H9 (cell line): ENCODE results near the gene RCAN1. TPM values are rescaled to one million over a fixed set of nuclear protein-coding genes. Genes with fewer than 3 reads are reported as not detected.
"Not testable (repeated sequence)": the region's sequence is repeated elsewhere in the genome, so short reads cannot be mapped to it uniquely, and the experiment has no call there.

Experiments
- DNase-seq: peaks from one replicate; pipeline ENCODE4 v3.0.0-alpha.2; 2017
- H2AFZ ChIP-seq: one replicate; pipeline ENCODE4 v1.6.1; 2013; ENCODE audit warnings: mild to moderate bottlenecking, low read length, control low read depth, moderate library complexity
- H2AK5ac ChIP-seq: 2 replicates; pipeline ENCODE4 v1.6.1; 2013; ENCODE audit warnings: low read length, control low read depth, mixed read lengths; ENCODE audit not compliant: insufficient read length
- H2BK120ac ChIP-seq: one replicate; pipeline ENCODE4 v1.6.1; 2013; ENCODE audit warnings: low read depth, mild to moderate bottlenecking, low read length, control low read depth, inconsistent platforms; ENCODE audit not compliant: poor library complexity, severe bottlenecking
- H2BK12ac ChIP-seq: 2 replicates; pipeline ENCODE4 v1.6.1; 2013; ENCODE audit warnings: low read length, control low read depth, mixed read lengths, low read depth; ENCODE audit not compliant: insufficient read length
- H2BK15ac ChIP-seq: 2 replicates; pipeline ENCODE4 v1.6.1; 2013; ENCODE audit warnings: low read depth, low read length, control low read depth
- H2BK20ac ChIP-seq: one replicate; pipeline ENCODE4 v1.6.1; 2013; ENCODE audit warnings: low read depth, mild to moderate bottlenecking, low read length, control low read depth, inconsistent platforms; ENCODE audit not compliant: poor library complexity, severe bottlenecking
- H2BK5ac ChIP-seq: 2 replicates; pipeline ENCODE4 v1.6.1; 2013; ENCODE audit warnings: low read length, control low read depth, mixed read lengths; ENCODE audit not compliant: insufficient read length
- H3K14ac ChIP-seq: 2 replicates; pipeline ENCODE4 v1.6.1; 2013; ENCODE audit warnings: low read length, control low read depth; ENCODE audit not compliant: insufficient read depth
- H3K18ac ChIP-seq: 2 replicates; pipeline ENCODE4 v1.6.1; 2013; ENCODE audit warnings: low read depth, mild to moderate bottlenecking, mixed read lengths, low read length, control low read depth; ENCODE audit not compliant: insufficient read length
- H3K23ac ChIP-seq: 2 replicates; pipeline ENCODE4 v1.6.1; 2013; ENCODE audit warnings: low read length, control low read depth, mixed read lengths, low read depth; ENCODE audit not compliant: insufficient read length
- H3K23me2 ChIP-seq: 2 replicates; pipeline ENCODE4 v1.6.1; 2013; ENCODE audit warnings: low read depth, mild to moderate bottlenecking, mixed read lengths, low read length, control low read depth; ENCODE audit not compliant: insufficient read length, poor library complexity, severe bottlenecking
- H3K27ac ChIP-seq: 2 replicates; pipeline ENCODE4 v1.5.1; 2013; ENCODE audit warnings: low read length, control low read depth, mixed read lengths, low read depth; ENCODE audit not compliant: insufficient read length
- H3K27me3 ChIP-seq: 2 replicates; pipeline ENCODE4 v1.6.1; 2013; ENCODE audit warnings: low read length, control low read depth, inconsistent platforms; ENCODE audit not compliant: insufficient read depth
- H3K4ac ChIP-seq: 2 replicates; pipeline ENCODE4 v1.6.1; 2013; ENCODE audit warnings: low read depth, mild to moderate bottlenecking, control low read depth, inconsistent platforms, low read length, moderate library complexity
- H3K4me1 ChIP-seq: 2 replicates; pipeline ENCODE4 v1.6.1; 2013; ENCODE audit warnings: low read length, control low read depth, inconsistent platforms; ENCODE audit not compliant: insufficient read depth
- H3K4me2 ChIP-seq: 2 replicates; pipeline ENCODE4 v1.6.1; 2013; ENCODE audit warnings: low read length, control low read depth, mixed read lengths; ENCODE audit not compliant: insufficient read length, insufficient read depth
- H3K56ac ChIP-seq: 2 replicates; pipeline ENCODE4 v1.6.1; 2013; ENCODE audit warnings: low read depth, mild to moderate bottlenecking, mixed read lengths, low read length, control low read depth; ENCODE audit not compliant: insufficient read length
- H3K79me1 ChIP-seq: 2 replicates; pipeline ENCODE4 v1.6.1; 2013; ENCODE audit warnings: low read depth, mild to moderate bottlenecking, moderate library complexity, low read length, control low read depth, inconsistent platforms; ENCODE audit not compliant: insufficient read depth, poor library complexity, severe bottlenecking
- H3K79me2 ChIP-seq: 2 replicates; pipeline ENCODE4 v1.6.1; 2013; ENCODE audit warnings: low read length, control low read depth, inconsistent platforms; ENCODE audit not compliant: insufficient read depth
- H3K9ac ChIP-seq: 2 replicates; pipeline ENCODE4 v1.6.1; 2013; ENCODE audit warnings: low read length, control low read depth, mixed read lengths; ENCODE audit not compliant: insufficient read length; ENCODE audit errors: extremely low read depth
- H3K9me3 ChIP-seq: one replicate; pipeline ENCODE4 v1.6.1; 2013; ENCODE audit warnings: low read depth, low read length, inconsistent platforms; ENCODE audit not compliant: control insufficient read depth
- H3T11ph ChIP-seq: one replicate; pipeline ENCODE4 v1.6.1; 2013; ENCODE audit warnings: mild to moderate bottlenecking, low read length, control low read depth, inconsistent platforms
- H4K20me1 ChIP-seq: one replicate; pipeline ENCODE4 v1.6.1; 2013; ENCODE audit not compliant: control insufficient read depth, insufficient read length, insufficient read depth
- H4K5ac ChIP-seq: 2 replicates; pipeline ENCODE4 v1.6.1; 2013; ENCODE audit warnings: low read depth, mild to moderate bottlenecking, mixed read lengths, low read length, control low read depth; ENCODE audit not compliant: insufficient read length
- H4K8ac ChIP-seq: replicated peaks from 2 replicates; pipeline ENCODE4 v1.6.1; 2013; ENCODE audit warnings: low read length, control low read depth, mixed read lengths, low read depth; ENCODE audit not compliant: insufficient read length
- H4K91ac ChIP-seq: 2 replicates; pipeline ENCODE4 v1.6.1; 2013; ENCODE audit warnings: low read depth, mild to moderate bottlenecking, moderate library complexity, mixed read lengths, low read length, control low read depth; ENCODE audit not compliant: insufficient read length
- H3K27ac Mint-ChIP-seq, 3 experiments: 2 replicates in 2 of 3; 3 replicates in 1 of 3; pipeline ENCODE4 v1.8.0; 2020 to 2021; ENCODE audit warnings: mixed read lengths in 3 of 3, mild to moderate bottlenecking in 1 of 3, moderate library complexity in 1 of 3
- H3K27me3 Mint-ChIP-seq: 2 replicates; pipeline ENCODE4 v1.8.0; 2021; ENCODE audit warnings: low read depth, mild to moderate bottlenecking, moderate library complexity, mixed read lengths
- H3K36me3 Mint-ChIP-seq, 3 experiments: 2 replicates in 2 of 3; 3 replicates in 1 of 3; pipeline ENCODE4 v1.8.0; 2020 to 2021; ENCODE audit warnings: low read depth in 3 of 3, mixed read lengths in 3 of 3; ENCODE audit not compliant: insufficient read depth in 1 of 3
- H3K4me1 Mint-ChIP-seq, 2 experiments: 2 replicates each; pipeline ENCODE4 v1.8.0; 2020; ENCODE audit warnings: mixed read lengths in 2 of 2
- H3K4me3 Mint-ChIP-seq, 2 experiments: 2 replicates in 1 of 2; 3 replicates in 1 of 2; pipeline ENCODE4 v1.8.0; 2020 to 2021; ENCODE audit warnings: mild to moderate bottlenecking in 2 of 2, mixed read lengths in 2 of 2, moderate library complexity in 1 of 2
- H3K9me3 Mint-ChIP-seq, 2 experiments: 2 replicates in 1 of 2; 3 replicates in 1 of 2; pipeline ENCODE4 v1.8.0; 2020; ENCODE audit warnings: mild to moderate bottlenecking in 2 of 2, mixed read lengths in 2 of 2, moderate library complexity in 1 of 2
- WGBS: extraction: QIAGEN DNeasy Blood & Tissue Kit; methylation state at CpG from one replicate; pipeline ENCODE4 v1.1.7; 2013; ENCODE audit warnings: missing lambda C conversion rate, low lambda C conversion rate, mixed read lengths; ENCODE audit not compliant: insufficient read length; ENCODE audit errors: extremely low coverage; 5-methylcytosine and 5-hydroxymethylcytosine counted together
- total RNA-seq: library from RNA; stranded (reverse); gene quantifications from 2 replicates; pipeline ENCODE4 v1.2.1, GENCODE V29; 2021
- TF ChIP-seq, protein P1 (sequence below): fragments of 200-600 bp; sonication (generic); conservative IDR thresholded peaks from 3 replicates; pipeline ENCODE4 v1.8.0; 2021; ENCODE audit warnings: antibody characterized with exemption, mild to moderate bottlenecking

RCAN1 gene
- total RNA-seq, 1 experiment from 2014 or later, result 7.0 TPM

DNA sequence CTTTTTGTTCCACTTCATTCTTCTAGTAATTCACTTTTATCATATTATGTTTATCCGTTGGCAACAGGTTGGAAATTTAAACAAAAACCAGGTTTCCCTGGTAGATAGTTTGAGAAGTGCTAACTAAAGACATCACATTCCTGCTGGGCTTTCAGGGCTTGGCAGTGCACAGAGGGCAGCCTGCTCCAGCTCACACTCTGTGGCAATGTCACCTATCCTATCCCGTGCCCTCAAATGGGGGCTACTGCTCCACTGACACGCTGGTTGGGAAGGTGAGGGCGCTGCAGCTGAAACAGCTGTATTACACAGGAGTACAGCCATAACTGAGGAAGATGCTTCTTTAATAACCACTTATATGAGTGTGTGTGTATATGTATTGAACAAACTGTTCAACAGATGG lies 49.7 kb downstream of the RCAN1 start:
- Mint-ChIP-seq H3K36me3 (no peaks in the 10 kb centered on the region), H3K4me3 (no peak overlapping the region), H3K4me1 (peaks cover 0 to 2% of the 10 kb centered on the region in 2 experiments; a peak in 1 of 4 replicates), H3K27me3 (no peaks in the 10 kb centered on the region; the same call in 1 of the 2 replicates), H3K27ac (no peak overlapping the region), H3K9me3 (no peaks in the 10 kb centered on the region)
- Histone ChIP-seq H3T11ph (no peak overlapping the region), H3K9ac (no peak overlapping the region), H3K79me1 (no peaks in the 10 kb centered on the region), H3K56ac (no peak overlapping the region), H2BK15ac (no peak overlapping the region), H2BK5ac (no peak overlapping the region), H3K23me2 (no peaks in the 10 kb centered on the region), H2BK20ac (no peak overlapping the region), H3K4me1 (no peaks in the 10 kb centered on the region), H3K14ac (no peak overlapping the region; the same call in 1 of the 2 replicates), H2BK12ac (no peak overlapping the region), H4K20me1 (no peaks in the 10 kb centered on the region), H4K91ac (no peak overlapping the region), H3K18ac (no peak overlapping the region), H3K27ac (no peak overlapping the region), H4K5ac (no peak overlapping the region), H2BK120ac (no peak overlapping the region), H2AK5ac (no peak overlapping the region), H4K8ac (no peak overlapping the region), H3K9me3 (no peaks in the 10 kb centered on the region), H3K4me2 (no peak overlapping the region), H3K4ac (no peak overlapping the region), H3K79me2 (no peaks in the 10 kb centered on the region; the same call in 1 of the 2 replicates), H3K23ac (no peak overlapping the region), H2AFZ (no peak overlapping the region), H3K27me3 (no peaks in the 10 kb centered on the region; the same call in 1 of the 2 replicates)
- TF ChIP-seq, protein P1, sequence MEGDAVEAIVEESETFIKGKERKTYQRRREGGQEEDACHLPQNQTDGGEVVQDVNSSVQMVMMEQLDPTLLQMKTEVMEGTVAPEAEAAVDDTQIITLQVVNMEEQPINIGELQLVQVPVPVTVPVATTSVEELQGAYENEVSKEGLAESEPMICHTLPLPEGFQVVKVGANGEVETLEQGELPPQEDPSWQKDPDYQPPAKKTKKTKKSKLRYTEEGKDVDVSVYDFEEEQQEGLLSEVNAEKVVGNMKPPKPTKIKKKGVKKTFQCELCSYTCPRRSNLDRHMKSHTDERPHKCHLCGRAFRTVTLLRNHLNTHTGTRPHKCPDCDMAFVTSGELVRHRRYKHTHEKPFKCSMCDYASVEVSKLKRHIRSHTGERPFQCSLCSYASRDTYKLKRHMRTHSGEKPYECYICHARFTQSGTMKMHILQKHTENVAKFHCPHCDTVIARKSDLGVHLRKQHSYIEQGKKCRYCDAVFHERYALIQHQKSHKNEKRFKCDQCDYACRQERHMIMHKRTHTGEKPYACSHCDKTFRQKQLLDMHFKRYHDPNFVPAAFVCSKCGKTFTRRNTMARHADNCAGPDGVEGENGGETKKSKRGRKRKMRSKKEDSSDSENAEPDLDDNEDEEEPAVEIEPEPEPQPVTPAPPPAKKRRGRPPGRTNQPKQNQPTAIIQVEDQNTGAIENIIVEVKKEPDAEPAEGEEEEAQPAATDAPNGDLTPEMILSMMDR, result no peak
- WGBS, result no CpG with 5 or more reads among the region's 4 CpGs
- DNase-seq, result no peak

DNA sequence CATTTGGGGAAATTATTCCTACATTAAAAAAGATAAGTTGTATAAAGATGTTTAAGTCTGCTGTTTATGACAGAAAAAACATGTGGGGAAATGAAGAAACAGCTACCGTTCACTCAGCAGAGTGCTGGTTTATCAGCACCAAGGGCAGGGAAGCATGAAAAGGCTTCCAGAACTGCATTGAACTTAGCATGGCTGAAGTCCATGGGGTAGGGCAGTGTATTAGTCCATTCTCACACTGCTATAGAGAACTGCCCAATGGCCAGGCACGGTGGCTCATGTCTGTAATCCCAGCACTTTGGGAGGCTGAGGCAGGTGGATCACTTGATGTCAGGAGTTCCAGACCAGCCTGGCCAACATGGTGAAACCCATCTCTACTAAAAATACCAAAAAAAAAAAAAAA lies 51.5 kb downstream of the RCAN1 start:
- H3K27me3 Mint-ChIP-seq, H3K23ac ChIP-seq, DNase-seq, H3K18ac ChIP-seq, H2BK12ac ChIP-seq, H3K14ac ChIP-seq, H3K9ac ChIP-seq, H3K36me3 Mint-ChIP-seq, H3K9me3 Mint-ChIP-seq, H3K79me2 ChIP-seq, H3K4me1 ChIP-seq, H3K27ac ChIP-seq, H4K8ac ChIP-seq, H2BK5ac ChIP-seq, H2AFZ ChIP-seq, H3K4me2 ChIP-seq, H2BK15ac ChIP-seq, H3T11ph ChIP-seq, H2BK120ac ChIP-seq, H4K91ac ChIP-seq, H2BK20ac ChIP-seq, H3K4me1 Mint-ChIP-seq, H3K79me1 ChIP-seq, H3K56ac ChIP-seq, H3K27me3 ChIP-seq, H3K27ac Mint-ChIP-seq, H4K20me1 ChIP-seq, H3K9me3 ChIP-seq, H2AK5ac ChIP-seq, H3K4me3 Mint-ChIP-seq, H3K23me2 ChIP-seq, H3K4ac ChIP-seq, H4K5ac ChIP-seq: not testable (repeated sequence)
- no CpG with 5 or more reads among the region's 2 CpGs for WGBS
